ENCODE data around the gene RAMP1.

RAMP1 gene

DNA sequence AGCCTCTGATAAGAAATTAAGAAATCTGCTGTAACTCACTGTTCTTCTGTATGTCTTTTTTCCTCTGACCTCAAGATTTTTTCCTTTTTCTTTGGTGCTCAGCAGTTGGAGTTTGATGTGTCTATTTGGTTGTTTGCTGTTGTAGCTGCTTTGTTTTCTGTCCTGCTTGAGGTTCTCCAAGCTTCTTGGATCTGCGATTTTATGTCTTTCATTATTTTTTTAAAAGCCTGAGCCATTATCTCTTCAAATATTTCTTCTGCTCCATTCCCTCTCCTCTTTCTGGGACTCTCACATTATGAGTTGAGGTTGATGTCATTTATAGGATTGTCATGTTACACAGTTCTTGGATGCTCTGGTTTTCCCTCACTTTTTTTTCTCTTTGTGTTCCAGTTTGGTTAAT, 47.7 kb downstream of the RAMP1 start:
- Histone ChIP-seq H4K20me1 (ENCODE audit: low read depth, low read length) (no peaks in the 10 kb centered on the region), H3K27ac (ENCODE audit: low read depth, low read length) (no peak overlapping the region)

GRCh38 chr2:237909075-237909695, 49.8 kb downstream of the RAMP1 start:
- H4K20me1 ChIP-seq (ENCODE audit: low read depth, low read length): no peaks in the 10 kb centered on the region
- H3K27me3 ChIP-seq (ENCODE audit: low read length): no peaks in the 10 kb centered on the region
- H3K79me2 ChIP-seq (ENCODE audit: insufficient read depth, low read length): no peaks in the 10 kb centered on the region
- no peaks in the 10 kb centered on the region for H3K9me3 ChIP-seq (ENCODE audit: insufficient read depth, low read length)
- H3K9me2 ChIP-seq (replicated peaks; ENCODE audit: insufficient read depth, low read length): no peaks in the 10 kb centered on the region
- TF ChIP-seq EZH2phosphoT487 (conservative IDR thresholded peaks at IDR 0.05; ENCODE audit: low read length): no peak
- TF ChIP-seq, protein P1, sequence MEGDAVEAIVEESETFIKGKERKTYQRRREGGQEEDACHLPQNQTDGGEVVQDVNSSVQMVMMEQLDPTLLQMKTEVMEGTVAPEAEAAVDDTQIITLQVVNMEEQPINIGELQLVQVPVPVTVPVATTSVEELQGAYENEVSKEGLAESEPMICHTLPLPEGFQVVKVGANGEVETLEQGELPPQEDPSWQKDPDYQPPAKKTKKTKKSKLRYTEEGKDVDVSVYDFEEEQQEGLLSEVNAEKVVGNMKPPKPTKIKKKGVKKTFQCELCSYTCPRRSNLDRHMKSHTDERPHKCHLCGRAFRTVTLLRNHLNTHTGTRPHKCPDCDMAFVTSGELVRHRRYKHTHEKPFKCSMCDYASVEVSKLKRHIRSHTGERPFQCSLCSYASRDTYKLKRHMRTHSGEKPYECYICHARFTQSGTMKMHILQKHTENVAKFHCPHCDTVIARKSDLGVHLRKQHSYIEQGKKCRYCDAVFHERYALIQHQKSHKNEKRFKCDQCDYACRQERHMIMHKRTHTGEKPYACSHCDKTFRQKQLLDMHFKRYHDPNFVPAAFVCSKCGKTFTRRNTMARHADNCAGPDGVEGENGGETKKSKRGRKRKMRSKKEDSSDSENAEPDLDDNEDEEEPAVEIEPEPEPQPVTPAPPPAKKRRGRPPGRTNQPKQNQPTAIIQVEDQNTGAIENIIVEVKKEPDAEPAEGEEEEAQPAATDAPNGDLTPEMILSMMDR (IDR thresholded peaks at IDR 0.05; ENCODE audit: insufficient read depth, low read length, poor library complexity, severe bottlenecking): no peak
- H3K4me3 ChIP-seq (ENCODE audit: insufficient read depth, low read length, poor library complexity, severe bottlenecking): no peak overlapping the region
- H3K36me3 ChIP-seq (ENCODE audit: low read length): no peaks in the 10 kb centered on the region
- no peak overlapping the region for H3K4me2 ChIP-seq (ENCODE audit: low read depth, low read length, poor library complexity, severe bottlenecking)
- no peak overlapping the region for H3K27ac ChIP-seq (ENCODE audit: low read depth, low read length)
- H3F3A ChIP-seq (ENCODE audit: insufficient read depth): no peaks in the 10 kb centered on the region
- no peak overlapping the region for H2AFZ ChIP-seq (ENCODE audit: low read depth, low read length, severe bottlenecking)
- H3K9ac ChIP-seq (ENCODE audit: low read length): no peak overlapping the region

More for the DNA sequence above, 47.7 kb downstream of the RAMP1 start:
- no peak overlapping the region for H2AFZ ChIP-seq (ENCODE audit: low read depth, low read length, severe bottlenecking)
- TF ChIP-seq, protein P1 (IDR thresholded peaks at IDR 0.05; ENCODE audit: insufficient read depth, low read length, poor library complexity, severe bottlenecking): no peak
- no peak for TF ChIP-seq EZH2phosphoT487 (conservative IDR thresholded peaks at IDR 0.05; ENCODE audit: low read length)
- H3K4me3 ChIP-seq (ENCODE audit: insufficient read depth, low read length, poor library complexity, severe bottlenecking): no peak overlapping the region
- H3K4me2 ChIP-seq (ENCODE audit: low read depth, low read length, poor library complexity, severe bottlenecking): no peak overlapping the region
- no peaks in the 10 kb centered on the region for H3K9me2 ChIP-seq (replicated peaks; ENCODE audit: insufficient read depth, low read length)
- H3K27me3 ChIP-seq (ENCODE audit: low read length): no peaks in the 10 kb centered on the region
- no peak overlapping the region for H3K9ac ChIP-seq (ENCODE audit: low read length)
- H3K79me2 ChIP-seq (ENCODE audit: insufficient read depth, low read length): no peaks in the 10 kb centered on the region
- H3K9me3 ChIP-seq (ENCODE audit: insufficient read depth, low read length): no peaks in the 10 kb centered on the region
- H3K36me3 ChIP-seq (ENCODE audit: low read length): no peaks in the 10 kb centered on the region
- no peaks in the 10 kb centered on the region for H3F3A ChIP-seq (ENCODE audit: insufficient read depth)

GRCh38 chr2:237909801-237910475, 50.5 kb downstream of the RAMP1 start:
- Histone ChIP-seq H3K79me2 (ENCODE audit: insufficient read depth, low read length) (no peaks in the 10 kb centered on the region), H3F3A (ENCODE audit: insufficient read depth) (no peaks in the 10 kb centered on the region), H3K27ac (ENCODE audit: low read depth, low read length) (no peak overlapping the region), H3K27me3 (ENCODE audit: low read length) (no peaks in the 10 kb centered on the region), H3K9ac (ENCODE audit: low read length) (no peak overlapping the region), H3K36me3 (ENCODE audit: low read length) (no peaks in the 10 kb centered on the region), H3K9me3 (ENCODE audit: insufficient read depth, low read length) (no peaks in the 10 kb centered on the region), H2AFZ (ENCODE audit: low read depth, low read length, severe bottlenecking) (no peak overlapping the region), H3K9me2 (replicated peaks; ENCODE audit: insufficient read depth, low read length) (no peaks in the 10 kb centered on the region), H3K4me2 (ENCODE audit: low read depth, low read length, poor library complexity, severe bottlenecking) (no peak overlapping the region), H4K20me1 (ENCODE audit: low read depth, low read length) (no peaks in the 10 kb centered on the region), H3K4me3 (ENCODE audit: insufficient read depth, low read length, poor library complexity, severe bottlenecking) (no peak overlapping the region)
- TF ChIP-seq, protein P1 (IDR thresholded peaks at IDR 0.05; ENCODE audit: insufficient read depth, low read length, poor library complexity, severe bottlenecking): no peak
- TF ChIP-seq EZH2phosphoT487 (conservative IDR thresholded peaks at IDR 0.05; ENCODE audit: low read length): no peak

Data from SU-DHL-6 (cell line).